Liver (tissue), 3 donors: Measurements from ENCODE around the gene GNAO1.

Experiments
- ATF3 ChIP-seq: IDR thresholded peaks from 2 replicates; pipeline ENCODE4 v1.6.1; 2016; ENCODE audit warnings: antibody characterized with exemption
- CTCF ChIP-seq: fragments of 150-350 bp; IDR thresholded peaks from 2 replicates; pipeline ENCODE4 v1.5.1; 2017; ENCODE audit warnings: improper control_type of control experiment, low read depth, low read length; ENCODE audit not compliant: missing input control
- FOXA2 ChIP-seq: IDR thresholded peaks from 2 replicates; pipeline ENCODE4 v1.6.1; 2016; ENCODE audit warnings: antibody characterized with exemption
- HNF4A ChIP-seq, 2 donors: conservative IDR thresholded peaks; 2 replicates each; pipeline ENCODE4 v1.6.1; 2016; ENCODE audit warnings: antibody characterized with exemption in 2 of 2, mild to moderate bottlenecking in 2 of 2
- HNF4G ChIP-seq: IDR thresholded peaks from 2 replicates; pipeline ENCODE4 v1.6.1; 2016; ENCODE audit warnings: antibody characterized with exemption
- MAX ChIP-seq: IDR thresholded peaks from 2 replicates; pipeline ENCODE4 v1.6.1; 2016; ENCODE audit warnings: antibody characterized with exemption
- RAD21 ChIP-seq, 2 donors: IDR thresholded peaks; 2 replicates each; pipeline ENCODE4 v1.6.1; 2016; ENCODE audit warnings: antibody characterized with exemption in 2 of 2, mild to moderate bottlenecking in 2 of 2
- REST ChIP-seq: IDR thresholded peaks from 2 replicates; pipeline ENCODE4 v1.6.1; 2016; ENCODE audit warnings: antibody characterized with exemption, mild to moderate bottlenecking
- YY1 ChIP-seq: IDR thresholded peaks from 2 replicates; pipeline ENCODE4 v1.6.1; 2016; ENCODE audit warnings: antibody characterized with exemption, mild to moderate bottlenecking
- ZBTB33 ChIP-seq: IDR thresholded peaks from 2 replicates; pipeline ENCODE4 v1.6.1; 2016; ENCODE audit warnings: antibody characterized with exemption
- donor health status: healthy.
- donor health status: healthy.

- no peak for TF ChIP-seq ATF3
- TF ChIP-seq CTCF, result no peak
- TF ChIP-seq RAD21 (IDR thresholded peaks at IDR 0.05), result no peak
- TF ChIP-seq REST, result no peak
- TF ChIP-seq MAX, result no peak
- no peak for TF ChIP-seq YY1
- TF ChIP-seq HNF4A (conservative IDR thresholded peaks at IDR 0.05), result no peak
- TF ChIP-seq HNF4G, result no peak
- no peak for TF ChIP-seq FOXA2
- TF ChIP-seq ZBTB33, result no peak
Measured at GRCh38 chr16:56399486-56399885, 208.2 kb downstream of the GNAO1 start.
